Stimulated activated CD4-positive, alpha-beta T cell treated with anti-CD3 and anti-CD28 coated beads, Interleukin-4, amount 100 ng/mL, for 48 hours (primary cell): ENCODE measurements around the gene FBN3.

Source experiments
- DNase-seq, 2 donors: peaks; one replicate each; pipeline ENCODE4 v3.0.0-alpha.2; 2020; ENCODE audit warnings: low read depth in 2 of 2

The FBN3 gene

DNA sequence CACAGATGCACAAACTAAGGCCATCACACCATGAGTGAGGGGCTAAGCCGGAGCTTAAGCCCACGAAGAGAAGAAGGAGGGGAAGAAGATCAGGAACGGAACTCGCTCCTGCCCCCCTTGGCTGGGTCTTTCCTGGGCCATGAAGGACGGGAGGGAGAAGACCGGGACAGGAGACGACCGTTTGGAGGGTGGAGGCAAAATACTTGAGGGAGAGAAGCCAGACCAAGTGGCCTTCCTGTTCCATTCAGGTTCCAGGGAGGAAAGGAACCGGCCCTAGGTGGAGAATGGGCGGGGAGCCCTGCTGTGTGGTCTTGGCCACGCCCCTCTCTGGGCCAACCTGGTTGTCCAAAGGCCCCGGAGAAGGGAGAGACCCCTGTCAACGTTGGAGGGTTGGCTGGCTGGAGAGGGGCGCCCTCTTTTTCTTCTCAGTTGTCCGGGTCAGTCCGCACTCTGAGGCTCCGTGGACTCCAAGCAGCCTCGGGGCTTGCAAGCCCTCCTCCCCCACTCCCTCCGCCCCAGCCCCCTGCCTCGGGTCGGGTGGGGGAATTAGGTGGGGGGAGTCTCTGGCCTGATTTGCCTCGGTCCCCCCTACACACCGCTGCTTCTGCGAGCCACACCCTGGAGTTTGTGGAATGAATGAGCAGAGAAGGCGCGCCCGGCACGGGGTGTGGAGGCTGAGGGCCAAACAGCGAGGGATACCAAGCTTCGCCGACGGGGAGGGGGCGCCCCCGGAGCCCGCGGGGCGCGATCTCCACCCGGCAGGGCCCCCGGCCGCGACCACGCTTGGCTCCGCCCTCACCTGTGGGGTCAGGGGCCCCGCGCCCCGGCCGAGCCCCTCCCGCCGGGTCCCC lies 757 bp downstream of the FBN3 start:
- DNase-seq, result no peak

DNA sequence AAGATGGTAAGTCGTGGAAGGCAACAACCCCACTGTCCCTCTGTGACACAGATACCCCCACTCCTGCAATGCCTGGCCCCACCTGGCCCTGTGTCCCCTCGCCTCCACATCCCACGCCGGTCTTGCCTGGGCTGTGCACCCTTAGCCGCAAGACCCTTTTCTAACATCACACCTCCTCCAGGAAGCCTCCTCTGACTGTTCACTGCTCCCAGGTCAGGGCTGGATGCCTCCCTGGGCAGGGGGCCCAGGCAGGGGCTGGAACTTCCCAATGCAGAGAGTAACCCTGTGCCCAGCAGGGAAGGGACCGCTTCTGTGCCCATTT lies 1.3 kb downstream of the FBN3 start:
- no peak for DNase-seq

DNA sequence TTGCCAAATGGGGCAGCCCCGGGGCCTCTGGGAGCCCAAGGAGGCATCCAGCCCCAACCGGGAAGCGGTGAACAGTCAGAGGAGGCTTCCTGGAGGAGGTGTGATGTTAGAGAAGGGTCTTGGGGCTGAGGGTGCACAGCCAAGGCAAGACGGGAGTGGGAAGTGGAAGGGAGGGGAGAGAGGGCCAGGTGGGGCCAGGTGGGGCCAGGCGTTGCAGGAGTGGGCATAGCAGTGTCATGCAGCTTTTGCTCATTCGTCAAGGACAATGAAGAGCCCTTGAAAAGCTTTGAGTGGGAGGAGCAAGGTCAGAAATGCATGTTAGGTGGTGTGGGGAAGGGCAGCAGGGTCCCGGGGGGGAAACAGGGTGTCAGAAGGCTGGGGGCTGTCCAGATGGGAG lies 1.8 kb downstream of the FBN3 start:
- no peak for DNase-seq

DNA sequence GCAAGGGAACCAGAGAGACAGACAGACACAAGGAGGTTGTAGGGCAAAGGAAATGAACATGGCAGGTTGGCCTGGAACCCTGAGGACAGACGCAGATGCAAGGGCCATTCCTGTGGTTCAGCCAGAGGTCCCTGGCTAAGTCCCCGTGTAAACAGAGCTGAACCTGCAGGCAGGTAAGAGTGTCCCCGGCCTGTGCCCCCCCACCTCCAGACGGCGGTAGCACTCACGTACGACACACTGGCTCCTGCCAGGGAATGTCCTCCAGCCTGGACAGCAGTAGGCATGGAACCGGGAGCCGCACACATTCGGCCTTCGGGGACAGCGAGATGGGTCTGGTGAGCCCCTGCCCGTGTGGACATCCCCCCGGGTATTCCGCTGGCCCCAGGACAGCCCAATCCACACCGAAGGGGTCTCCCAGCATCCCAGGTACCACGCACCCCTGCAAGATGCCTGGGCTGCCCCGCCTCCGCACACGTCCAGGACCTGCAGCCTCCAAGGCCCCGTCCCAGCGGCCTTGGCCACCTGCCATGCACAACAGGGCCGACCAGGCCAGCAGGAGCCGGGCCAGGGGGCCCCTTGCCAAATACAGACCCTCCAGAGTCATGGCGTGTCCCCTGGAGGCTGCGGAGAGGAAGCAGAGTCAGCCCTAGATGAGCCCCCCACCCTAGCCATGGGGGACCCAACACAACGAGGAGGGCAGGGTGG lies 2.4 kb downstream of the FBN3 start:
- no peak for DNase-seq

DNA sequence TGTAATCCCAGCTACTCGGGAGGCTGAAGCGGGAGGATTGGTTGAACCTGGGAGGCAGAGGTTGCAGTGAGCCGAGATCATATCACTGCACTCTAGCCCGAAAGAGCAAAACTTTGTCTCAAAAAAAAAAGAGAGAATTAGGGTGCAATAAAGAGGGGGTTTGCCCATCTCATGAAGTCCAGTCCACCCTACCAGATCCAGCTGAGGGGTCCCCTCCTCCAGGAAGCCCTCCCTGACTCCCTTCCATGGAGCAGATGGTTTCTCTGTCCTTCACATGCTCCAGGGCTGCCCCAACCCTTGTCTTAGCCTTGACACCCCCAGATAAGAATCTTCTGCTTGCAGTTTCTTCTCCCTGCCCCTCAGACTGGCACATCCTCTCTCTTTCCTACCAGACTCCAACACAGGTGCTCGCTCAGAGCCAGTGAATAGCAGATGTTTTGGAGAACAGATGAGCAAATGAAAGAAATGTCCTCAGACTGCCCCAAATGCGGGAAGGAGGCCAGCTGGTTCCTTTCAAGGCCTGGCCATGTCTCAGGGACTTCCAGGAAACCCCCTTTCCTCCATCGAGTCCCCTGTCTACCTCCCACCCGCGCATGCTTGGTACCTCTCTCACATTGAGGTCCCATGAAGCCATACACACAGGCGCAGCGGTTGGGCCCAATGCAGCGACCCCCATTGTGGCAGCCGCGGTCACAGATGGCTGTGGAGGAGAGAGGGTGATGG lies 5.0 kb downstream of the FBN3 start:
- no peak for DNase-seq

DNA sequence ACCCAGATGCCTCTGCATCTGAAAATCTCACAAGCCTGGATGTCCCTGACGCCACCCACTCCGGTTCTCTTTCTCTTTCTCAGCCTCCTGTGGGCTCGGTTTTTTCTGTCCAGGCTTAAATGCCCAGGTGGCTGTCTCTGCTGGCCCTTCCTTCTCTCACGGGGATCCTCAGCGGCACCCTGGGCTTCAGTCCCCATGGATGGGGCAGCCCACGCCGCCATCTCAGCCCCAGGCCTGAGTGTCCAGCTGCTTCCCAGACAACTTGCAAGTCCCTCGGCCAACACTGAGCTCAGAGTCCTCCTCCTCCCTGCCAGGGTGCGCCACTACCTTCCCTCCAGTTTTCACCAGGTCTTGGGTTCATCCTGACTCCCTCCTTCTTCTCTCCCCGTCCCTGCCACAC lies 6.4 kb downstream of the FBN3 start:
- no peak for DNase-seq

DNA sequence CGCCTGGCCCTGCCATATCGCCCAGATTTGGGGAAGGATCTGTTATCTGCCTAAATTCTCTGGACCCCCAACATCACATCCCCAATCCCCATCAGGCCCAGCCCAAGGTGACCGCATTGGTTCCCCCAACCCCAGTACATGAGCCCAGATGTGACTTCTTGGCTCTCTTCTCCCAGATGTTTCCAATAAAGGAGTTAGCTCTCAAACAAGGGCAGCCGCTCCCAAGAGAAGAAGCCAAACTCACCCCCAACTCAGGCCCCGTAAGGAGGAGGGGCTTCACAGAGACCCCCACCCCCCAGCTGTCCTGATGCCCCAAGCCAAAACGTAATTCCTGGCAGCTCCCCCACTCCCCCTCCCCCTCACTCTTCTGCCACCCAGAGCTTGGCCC lies 6.9 kb downstream of the FBN3 start:
- DNase-seq, result no peak

DNA sequence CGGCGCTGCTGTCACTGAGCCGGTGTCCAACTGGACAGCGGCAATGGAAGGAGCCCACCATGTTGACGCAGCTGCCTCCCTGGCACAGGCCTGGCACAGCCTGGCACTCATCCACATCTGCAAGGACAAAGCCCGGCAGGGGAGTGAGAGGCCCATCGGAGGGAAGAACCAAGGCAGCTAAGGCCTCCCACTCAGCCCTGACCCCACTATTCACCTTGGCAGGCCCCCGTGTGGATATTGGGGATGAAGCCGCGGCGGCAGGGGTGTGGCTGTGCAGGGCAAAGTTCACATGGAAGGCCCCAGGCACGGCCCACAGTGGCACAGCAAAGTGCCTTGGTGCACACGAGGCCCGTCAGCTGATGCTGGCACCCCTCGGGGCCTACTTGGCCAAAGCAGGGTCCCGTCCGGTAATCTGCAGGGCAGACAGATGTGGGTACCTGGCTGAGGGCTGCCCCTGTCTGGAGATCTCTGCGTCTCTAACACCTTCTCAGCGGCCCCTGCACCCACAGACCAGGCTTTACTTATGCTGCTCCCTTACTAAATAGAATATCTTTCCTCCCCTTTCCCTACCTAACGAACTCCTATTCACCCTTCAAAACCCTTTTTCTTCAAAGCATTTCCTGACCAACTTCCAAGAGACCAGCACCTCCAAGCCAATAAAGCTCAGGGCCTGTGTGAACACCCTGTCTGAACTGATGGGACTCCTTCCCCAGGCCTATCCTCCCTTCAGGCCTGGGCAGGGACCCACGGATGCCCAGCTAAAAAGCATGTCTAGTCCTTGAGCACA lies 7.5 kb downstream of the FBN3 start:
- no peak for DNase-seq

DNA sequence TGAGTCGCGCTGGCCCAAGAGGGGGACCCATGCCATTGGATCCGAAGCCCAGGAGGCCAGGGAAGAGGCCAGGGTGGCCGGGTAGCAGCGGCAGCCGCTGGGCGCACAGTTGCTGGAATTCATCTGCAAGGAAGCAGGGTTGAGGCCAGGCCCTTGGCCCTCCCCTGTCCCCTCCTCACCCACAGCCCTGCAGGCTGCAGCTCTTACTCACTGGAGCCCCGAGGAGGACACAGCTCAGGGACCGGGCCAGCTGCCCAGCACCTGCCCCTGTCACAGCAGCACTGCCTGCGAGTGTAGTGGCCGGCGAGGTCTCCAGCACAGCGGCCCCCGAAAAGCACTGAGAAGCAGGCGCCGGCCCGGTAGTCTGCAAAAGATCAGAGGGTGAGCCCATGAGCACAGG lies 11.2 kb downstream of the FBN3 start:
- DNase-seq, result no peak

DNA sequence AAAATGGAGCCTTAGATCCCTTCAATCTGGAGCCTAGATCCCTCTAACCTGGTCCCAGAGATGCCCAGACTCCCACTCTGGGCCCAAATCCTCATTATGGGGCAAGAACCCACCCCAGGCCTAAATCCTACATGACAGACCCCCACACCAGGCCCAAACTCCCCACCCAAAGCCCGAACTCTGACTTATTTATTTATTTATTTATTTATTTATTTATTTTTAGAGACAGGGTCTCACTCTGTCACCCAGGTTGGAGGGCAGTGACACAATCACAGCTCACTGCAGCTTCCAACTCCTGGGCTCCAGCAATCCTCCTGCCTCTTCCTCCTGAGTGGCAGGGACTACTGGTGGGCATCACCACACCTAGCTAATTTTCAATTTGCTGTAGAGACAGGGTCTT lies 12.0 kb downstream of the FBN3 start:
- DNase-seq, result no peak

DNA sequence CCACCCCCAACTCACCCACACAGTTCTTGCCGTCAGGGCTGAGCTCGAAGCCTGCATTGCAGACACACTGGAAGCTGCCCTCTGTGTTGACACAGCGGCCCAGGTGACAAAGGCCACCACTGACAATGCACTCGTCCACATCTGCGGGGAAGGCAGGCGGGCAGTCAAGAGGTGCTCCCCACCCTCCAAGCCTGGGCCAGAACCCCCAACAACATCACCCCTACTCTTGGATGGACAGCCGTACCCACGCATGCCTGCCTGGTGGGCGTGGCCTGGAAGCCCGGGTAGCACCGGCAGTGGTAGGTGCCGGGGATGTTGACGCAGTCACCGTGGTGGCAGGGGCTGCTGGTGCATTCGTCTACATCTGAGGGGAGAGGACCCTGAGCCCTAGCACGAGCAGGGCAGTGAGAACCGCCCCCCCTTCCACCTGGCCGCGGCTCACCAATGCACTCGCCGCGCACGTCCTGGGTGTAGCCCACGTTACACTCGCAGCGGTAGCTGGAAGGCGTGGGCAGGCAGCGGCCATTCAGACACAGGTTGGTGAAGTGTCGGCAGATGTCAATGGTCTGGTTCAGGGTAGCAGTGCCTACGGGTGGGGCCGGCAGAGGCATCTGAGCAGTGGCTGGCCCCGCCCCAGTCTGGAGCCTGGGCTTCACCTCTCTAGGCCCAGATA lies 13.3 kb downstream of the FBN3 start:
- DNase-seq, result no peak

DNA sequence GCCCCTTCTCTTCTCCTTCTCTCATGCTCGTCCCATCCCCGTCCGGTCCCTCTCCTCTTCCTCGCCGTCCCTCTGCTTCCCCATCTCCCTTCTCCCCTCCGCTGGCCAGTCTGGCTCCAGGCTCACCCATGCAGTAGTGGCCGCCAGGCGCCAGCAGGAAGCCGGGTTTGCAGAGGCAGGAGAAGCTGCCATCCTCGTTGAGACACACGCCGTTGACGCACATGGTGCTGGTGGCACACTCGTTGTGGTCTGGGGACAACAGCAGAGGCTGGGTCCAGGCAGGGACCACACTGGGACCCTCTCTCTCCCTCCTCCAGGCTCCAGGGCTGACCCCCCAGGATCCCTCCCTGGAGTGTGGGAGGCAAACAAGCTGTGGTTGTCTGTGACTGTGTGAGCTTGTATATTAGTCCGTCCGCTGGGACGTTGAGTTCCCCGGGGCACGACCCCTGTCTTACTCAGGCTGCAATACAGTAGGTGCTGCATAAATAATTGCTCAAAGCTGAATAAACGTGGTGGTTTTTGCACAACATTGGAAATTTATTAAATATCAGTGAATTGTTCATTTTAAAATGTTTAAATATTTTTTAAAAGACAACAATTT lies 16.4 kb downstream of the FBN3 start:
- DNase-seq, result no peak

DNA sequence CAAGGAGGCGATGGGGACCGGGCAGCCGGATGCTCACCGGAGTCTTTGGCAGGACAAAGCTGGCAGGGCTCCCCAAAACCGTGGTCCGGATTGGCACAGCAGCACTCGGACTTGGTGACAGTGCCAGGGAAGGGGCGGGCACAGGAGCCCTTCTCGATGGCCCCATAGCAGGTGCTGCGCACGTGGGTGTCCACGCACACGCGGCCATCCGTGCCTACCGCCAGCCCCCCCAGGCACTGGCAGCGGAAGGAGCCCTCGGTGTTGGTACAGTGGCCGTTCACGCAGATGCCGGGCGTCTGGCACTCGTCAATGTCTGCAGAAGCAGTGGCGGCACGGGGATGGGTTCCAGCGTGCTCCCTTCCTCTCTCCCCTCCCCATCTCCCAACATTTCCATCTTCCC lies 17.9 kb downstream of the FBN3 start:
- no peak for DNase-seq

DNA sequence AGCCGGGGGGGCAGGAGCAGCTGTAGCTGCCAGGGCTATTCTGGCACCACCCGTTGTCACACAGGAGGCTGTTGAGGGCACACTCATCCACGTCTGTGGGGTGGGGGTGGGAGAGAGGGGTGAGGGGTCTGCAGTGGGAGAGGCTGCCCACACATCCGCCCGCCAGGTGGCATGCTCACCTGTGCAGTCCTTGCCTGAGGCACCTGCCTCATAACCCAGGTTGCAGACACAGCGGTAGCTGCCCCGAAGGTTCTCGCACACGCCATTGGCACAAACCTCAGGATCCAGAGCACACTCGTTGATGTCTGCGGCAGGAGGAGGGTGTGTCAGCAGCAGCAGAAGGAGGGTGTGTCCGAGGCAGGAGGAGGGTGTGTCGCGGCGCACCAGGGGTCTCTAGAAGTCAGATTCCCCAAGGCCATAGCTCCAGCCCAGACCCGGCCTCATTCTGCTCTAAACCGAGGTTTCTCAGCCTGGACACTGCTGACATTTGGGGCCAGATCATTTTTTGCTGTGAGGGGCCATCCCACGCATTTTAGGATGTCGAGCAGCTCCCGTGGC lies 20.3 kb downstream of the FBN3 start:
- DNase-seq, result no peak

DNA sequence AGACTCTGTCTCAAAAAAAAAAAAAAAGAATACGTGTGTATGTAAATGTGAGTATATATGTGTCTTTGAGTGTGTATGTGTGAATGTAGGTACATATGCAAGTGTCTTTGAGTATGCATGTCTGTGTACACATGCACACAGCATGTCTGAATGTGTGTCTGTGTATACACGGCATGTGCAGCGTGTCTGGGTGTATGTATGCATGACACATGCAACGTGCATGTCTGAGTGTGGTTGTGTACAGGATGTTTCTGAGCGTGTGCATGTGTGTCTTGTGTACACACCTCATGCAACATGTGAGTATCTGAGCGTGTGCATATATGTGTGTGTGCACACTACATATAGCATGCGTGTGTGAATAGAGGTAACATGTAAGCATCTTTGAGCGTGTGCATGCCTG lies 20.8 kb downstream of the FBN3 start:
- no peak for DNase-seq

DNA sequence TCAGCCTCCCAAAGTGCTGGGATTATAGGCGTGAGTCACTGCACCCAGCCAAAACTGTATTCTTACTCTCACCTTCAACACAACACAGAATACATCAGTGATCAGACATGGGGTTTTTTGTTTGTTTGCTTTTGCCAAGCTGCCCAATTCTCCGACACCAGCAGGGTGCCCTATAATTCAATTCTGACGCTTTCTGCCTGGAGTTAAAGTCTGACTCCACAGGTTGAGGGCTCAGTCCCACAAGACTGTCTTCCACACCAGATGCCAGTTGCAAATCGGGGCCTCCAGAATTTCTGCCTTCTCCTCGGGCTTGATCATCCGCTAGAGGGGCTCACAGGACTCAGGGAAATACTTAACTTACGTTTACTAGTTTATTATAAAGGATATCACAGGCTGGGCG lies 22.1 kb downstream of the FBN3 start:
- DNase-seq, result no peak

DNA sequence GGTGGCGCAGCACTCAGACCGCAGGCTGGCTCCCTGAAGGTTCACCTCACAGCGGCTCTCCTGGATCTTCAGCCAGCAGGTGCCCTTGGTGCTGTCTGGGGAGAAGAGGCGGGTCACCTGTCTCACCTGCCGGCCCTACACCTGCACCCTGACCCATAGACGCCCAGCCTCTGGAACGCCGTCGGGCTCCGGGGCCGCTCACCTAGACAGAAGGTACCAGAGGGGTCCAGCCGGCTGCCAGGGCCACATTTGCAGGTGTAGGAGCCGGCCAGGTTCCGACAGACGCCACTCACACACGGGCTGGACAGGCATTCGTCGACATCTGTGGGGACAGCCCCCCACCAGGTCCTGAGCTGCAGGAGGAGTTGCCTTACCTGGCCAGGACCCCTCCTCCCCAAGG lies 22.9 kb downstream of the FBN3 start:
- no peak for DNase-seq

DNA sequence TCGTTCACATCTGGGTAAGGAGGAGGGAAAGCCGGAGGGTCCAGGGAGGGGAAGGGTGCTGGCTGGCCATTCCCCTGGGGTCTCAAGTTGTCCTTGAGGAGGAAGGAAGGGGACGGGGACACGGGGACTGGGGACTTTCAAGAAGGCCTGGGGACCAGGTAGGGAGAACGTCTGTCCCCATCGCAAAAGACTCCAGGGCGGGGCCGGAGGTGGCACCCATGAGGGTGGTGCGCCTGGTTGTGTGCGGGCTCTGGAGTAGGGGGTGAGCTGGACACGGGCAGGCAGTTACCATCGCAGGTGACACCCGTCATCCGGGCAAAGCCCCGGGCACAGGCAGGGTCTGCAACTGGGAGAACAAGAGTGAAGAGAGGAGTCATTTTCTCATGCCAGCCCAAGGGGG lies 23.4 kb downstream of the FBN3 start:
- DNase-seq, result no peak

DNA sequence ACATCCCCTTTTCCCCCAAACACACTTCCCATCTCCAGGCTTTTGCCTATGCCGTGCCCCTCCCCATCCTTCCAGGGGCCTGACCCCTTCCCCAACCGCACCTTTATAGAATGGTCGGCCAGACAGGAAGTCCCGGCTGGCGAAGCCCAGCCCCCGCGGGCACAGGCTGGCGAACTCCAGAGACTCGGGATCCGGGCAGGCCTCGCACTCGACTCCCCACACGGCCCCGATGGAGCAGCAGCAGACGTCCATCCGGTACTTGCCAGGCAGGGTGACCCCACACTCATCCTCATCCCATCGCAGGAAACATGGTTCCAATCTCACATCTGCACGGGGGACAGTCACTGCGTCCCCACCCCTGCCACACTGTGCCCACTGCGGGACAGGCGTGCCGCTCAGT lies 25.7 kb downstream of the FBN3 start:
- DNase-seq, result no peak

DNA sequence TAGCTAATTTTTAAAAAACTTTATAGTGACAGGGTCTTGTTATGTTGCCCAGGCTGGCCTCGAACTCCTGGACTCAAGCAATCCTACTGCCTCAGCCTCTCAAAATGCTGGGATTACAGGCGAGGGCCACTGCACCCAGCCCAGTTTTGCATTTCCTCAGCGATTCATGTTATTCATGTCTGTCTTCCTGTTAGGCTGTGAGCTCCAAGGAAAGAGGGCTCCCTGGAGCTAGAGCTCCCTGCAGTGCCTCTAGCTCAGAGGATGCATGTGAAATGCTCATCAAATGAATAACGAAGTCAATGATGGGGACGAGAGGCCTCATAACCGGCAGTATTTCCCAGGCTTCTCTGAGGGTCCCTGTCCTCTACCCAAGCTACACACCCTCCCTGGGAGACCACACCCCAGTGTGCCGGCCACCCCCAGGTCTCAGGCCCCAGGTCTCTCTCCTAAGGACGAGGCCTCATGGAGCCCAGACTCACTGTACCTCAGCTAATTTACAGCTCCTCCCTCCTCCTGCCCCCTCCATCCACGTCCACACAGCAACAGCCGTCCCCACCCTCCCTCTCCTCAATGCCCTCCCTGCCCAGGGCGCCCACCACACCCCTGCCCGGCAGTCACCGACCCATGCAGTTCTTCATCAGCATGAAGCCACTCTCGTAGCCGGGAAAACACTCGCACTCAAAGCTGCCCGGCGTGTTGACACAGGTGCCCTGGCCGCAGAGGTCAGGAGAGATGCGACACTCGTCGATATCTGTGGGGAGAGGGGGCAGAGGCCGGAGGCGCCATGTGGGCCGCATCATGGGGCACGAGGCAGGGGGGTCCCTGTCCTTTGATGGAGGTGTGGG lies 28.5 kb downstream of the FBN3 start:
- no peak for DNase-seq
